Measurements from ENCODE around the gene CDH10. TPM values are rescaled to one million over a fixed set of nuclear protein-coding genes. Genes with fewer than 3 reads are reported as not detected.

Gene CDH10
- polyA plus RNA-seq, 1 donor from 2014 or later, result 5.3 TPM

GRCh38 chr5:24598956-24599355 lies 45.8 kb downstream of the CDH10 start:
- Histone ChIP-seq H4K20me1 (ENCODE audit: insufficient read depth) (no peaks in the 10 kb centered on the region), H3K4me2 (ENCODE audit: low read length) (no peak overlapping the region), H3K9me3 (ENCODE audit: low read length) (no peaks in the 10 kb centered on the region), H3K4me3 (ENCODE audit: low read length) (no peak overlapping the region), H3K79me2 (replicated peaks; ENCODE audit: insufficient read depth, low read length) (peaks cover 14% of the 10 kb centered on the region), H3K36me3 (ENCODE audit: insufficient read depth, low read length) (no peaks in the 10 kb centered on the region), H3K9me2 (ENCODE audit: insufficient read depth, low read length) (no peaks in the 10 kb centered on the region), H2AFZ (ENCODE audit: low read depth, low read length) (no peak overlapping the region), H3K9ac (ENCODE audit: low read length) (no peak overlapping the region), H3F3A (ENCODE audit: insufficient read depth, low read length, poor library complexity, severe bottlenecking) (no peaks in the 10 kb centered on the region), H3K27me3 (ENCODE audit: insufficient read depth, low read depth, low read length) (no peaks in the 10 kb centered on the region), H3K27ac (ENCODE audit: low read length) (no peak overlapping the region)
- TF ChIP-seq TAF1 (IDR thresholded peaks at IDR 0.05; ENCODE audit: low read depth) (no peak), REST (IDR thresholded peaks at IDR 0.05; ENCODE audit: borderline replicate concordance) (no peak), CTCF (IDR thresholded peaks at IDR 0.05; ENCODE audit: poor library complexity, severe bottlenecking) (no peak), POLR2AphosphoS5 (IDR thresholded peaks at IDR 0.05) (no peak), EZH2 (IDR thresholded peaks at IDR 0.05; ENCODE audit: borderline replicate concordance, insufficient read depth, low read length, poor library complexity, severe bottlenecking) (no peak)

- no peak overlapping the region for H3K4me2 ChIP-seq (ENCODE audit: low read length)
- no peaks in the 10 kb centered on the region for H3K36me3 ChIP-seq (ENCODE audit: insufficient read depth, low read length)
- TF ChIP-seq EZH2 (IDR thresholded peaks at IDR 0.05; ENCODE audit: borderline replicate concordance, insufficient read depth, low read length, poor library complexity, severe bottlenecking), result no peak
- no peak for TF ChIP-seq REST (IDR thresholded peaks at IDR 0.05; ENCODE audit: borderline replicate concordance)
- peak; percentile 72 for TF ChIP-seq EP300 (conservative IDR thresholded peaks at IDR 0.05; ENCODE audit: poor library complexity, severe bottlenecking)
- H4K20me1 ChIP-seq (ENCODE audit: insufficient read depth), result no peaks in the 10 kb centered on the region
- no peaks in the 10 kb centered on the region for H3K9me3 ChIP-seq (ENCODE audit: low read length)
- H3K27me3 ChIP-seq (ENCODE audit: insufficient read depth, low read depth, low read length), result no peaks in the 10 kb centered on the region
- peak overlapping the region; percentile 22 for H3K27ac ChIP-seq (ENCODE audit: low read length)
- H3K9me2 ChIP-seq (ENCODE audit: insufficient read depth, low read length), result no peaks in the 10 kb centered on the region
- peaks cover 9% of the 10 kb centered on the region for H3K79me2 ChIP-seq (replicated peaks; ENCODE audit: insufficient read depth, low read length)
- H3F3A ChIP-seq (ENCODE audit: insufficient read depth, low read length, poor library complexity, severe bottlenecking), result no peaks in the 10 kb centered on the region
- H3K9ac ChIP-seq (ENCODE audit: low read length), result no peak overlapping the region
- no peak overlapping the region for H2AFZ ChIP-seq (ENCODE audit: low read depth, low read length)
- no peak overlapping the region for H3K4me3 ChIP-seq (ENCODE audit: low read length)
These were observed 49.4 kb downstream of the CDH10 start for GRCh38 chr5:24595329-24595728.

Measured in neural cell (in vitro differentiated cells).